Spleen (tissue), 11 donors: ENCODE data around the gene SPTBN5. TPM values are rescaled to one million over a fixed set of nuclear protein-coding genes. Genes with fewer than 3 reads are reported as not detected.

ENCODE experiments used
- DNase-seq: peaks from one replicate; pipeline ENCODE4 v3.0.0-alpha.2; 2020
- H3K27ac ChIP-seq, 8 donors: fragments of 200-600 bp; sonication (generic) in 7 of 8; 1 replicate in 4 of 8; 2 replicates in 4 of 8; pipeline versions ENCODE4 v1.5.0 to v1.8.0; 2016 to 2021; ENCODE audit warnings: inconsistent platforms in 4 of 8, mild to moderate bottlenecking in 4 of 8, moderate library complexity in 1 of 8
- H3K27me3 ChIP-seq, 7 donors: fragments of 200-600 bp; sonication (generic) in 6 of 7; replicated peaks in 1 of 7; 1 replicate in 4 of 7; 2 replicates in 3 of 7; pipeline versions ENCODE4 v1.5.0 to v1.8.0; 2016 to 2021; ENCODE audit warnings: inconsistent platforms in 3 of 7, mild to moderate bottlenecking in 1 of 7
- H3K36me3 ChIP-seq, 6 donors: fragments of 200-600 bp; sonication (generic) in 5 of 6; 1 replicate in 4 of 6; 2 replicates in 2 of 6; pipeline versions ENCODE4 v1.5.0 to v1.8.0; 2016 to 2021; ENCODE audit warnings: inconsistent platforms in 2 of 6
- H3K4me1 ChIP-seq, 6 donors: fragments of 200-600 bp; sonication (generic) in 5 of 6; 1 replicate in 3 of 6; 2 replicates in 3 of 6; pipeline versions ENCODE4 v1.5.0 to v1.8.0; 2016 to 2021; ENCODE audit warnings: inconsistent platforms in 3 of 6
- H3K4me3 ChIP-seq, 8 donors: fragments of 200-600 bp; sonication (generic) in 7 of 8; 1 replicate in 4 of 8; 2 replicates in 4 of 8; pipeline versions ENCODE4 v1.5.0 to v1.8.0; 2016 to 2021; ENCODE audit warnings: inconsistent platforms in 4 of 8, mild to moderate bottlenecking in 4 of 8, moderate library complexity in 2 of 8
- H3K9me3 ChIP-seq, 8 donors: fragments of 200-600 bp; sonication (generic) in 7 of 8; 1 replicate in 4 of 8; 2 replicates in 4 of 8; pipeline versions ENCODE4 v1.5.0 to v1.8.0; 2016 to 2021; ENCODE audit warnings: inconsistent platforms in 4 of 8
- CTCF ChIP-seq, 11 experiments: fragments of 200-600 bp in 7 of 11; fragments of 450-650 bp in 4 of 11; sonication (generic) in 4 of 11; IDR thresholded peaks in 8 of 11; conservative IDR thresholded peaks in 3 of 11; 1 replicate in 7 of 11; 2 replicates in 4 of 11; pipeline versions ENCODE4 v1.4.0 to v1.8.0; 2016 to 2021; ENCODE audit warnings: antibody characterized with exemption in 11 of 11, inconsistent platforms in 4 of 11, mild to moderate bottlenecking in 1 of 11
- POLR2A ChIP-seq, 3 donors: fragments of 450-650 bp; IDR thresholded peaks; one replicate each; pipeline ENCODE4 v1.5.1; 2017; ENCODE audit warnings: antibody characterized with exemption in 3 of 3, mild to moderate bottlenecking in 1 of 3
- POLR2AphosphoS5 ChIP-seq, 3 donors: sonication (generic); formaldehyde crosslinking; IDR thresholded peaks; one replicate each; pipeline ENCODE4 v1.5.1; 2017; ENCODE audit warnings: antibody characterized with exemption in 3 of 3
- WGBS, 5 donors: extraction: QIAGEN DNeasy Blood & Tissue Kit in 3 of 5; methylation state at CpG; one replicate each; pipeline versions ENCODE4 v1.1.5 to v1.1.7; 2013 to 2018; 5-methylcytosine and 5-hydroxymethylcytosine counted together
- intact Hi-C: fragments of 100-400 bp; cut with DNase I; formaldehyde crosslinking; loops from one replicate; pipeline ENCODE4 v1.15.0; 2023; ENCODE audit warnings: low total_unique reads
- polyA plus RNA-seq, 3 donors: library from polyadenylated mRNA; stranded (reverse); fragments of 200-250 nt; gene quantifications; one replicate each; pipeline ENCODE4 v1.2.1, GENCODE V29; 2013
- total RNA-seq, 7 donors: library from RNA; depleted of rRNA in 3 of 7; stranded (reverse); fragments of >200 nt in 3 of 7; fragmentation: NEBNext Ultra II Directional in 4 of 7; extraction: Animal tissue kit (Norgen Biotek cat#: 25700) in 4 of 7; gene quantifications; one replicate each; pipeline versions ENCODE4 v1.1.0 to v1.2.1, GENCODE V29; 2016 to 2021
- donor health status: healthy with polysubstance abuse.
- donor health status: DM: no; HTN: no; CAD: no; lungs with moderate emphysema.
- donor health status: DM: no; HTN: no; CAD: no.
- donor health status: Bipolar disorder and iron deficiency.
- donor health status: healthy.
- donor health status: DM: no; HTN: no; CAD: no.
- donor health status: DM: yes; HTN: yes; CAD: no.

The SPTBN5 gene
- total and polyA plus RNA-seq, 10 donors, result 0.19 to 2.0 (median 0.73) TPM

DNA sequence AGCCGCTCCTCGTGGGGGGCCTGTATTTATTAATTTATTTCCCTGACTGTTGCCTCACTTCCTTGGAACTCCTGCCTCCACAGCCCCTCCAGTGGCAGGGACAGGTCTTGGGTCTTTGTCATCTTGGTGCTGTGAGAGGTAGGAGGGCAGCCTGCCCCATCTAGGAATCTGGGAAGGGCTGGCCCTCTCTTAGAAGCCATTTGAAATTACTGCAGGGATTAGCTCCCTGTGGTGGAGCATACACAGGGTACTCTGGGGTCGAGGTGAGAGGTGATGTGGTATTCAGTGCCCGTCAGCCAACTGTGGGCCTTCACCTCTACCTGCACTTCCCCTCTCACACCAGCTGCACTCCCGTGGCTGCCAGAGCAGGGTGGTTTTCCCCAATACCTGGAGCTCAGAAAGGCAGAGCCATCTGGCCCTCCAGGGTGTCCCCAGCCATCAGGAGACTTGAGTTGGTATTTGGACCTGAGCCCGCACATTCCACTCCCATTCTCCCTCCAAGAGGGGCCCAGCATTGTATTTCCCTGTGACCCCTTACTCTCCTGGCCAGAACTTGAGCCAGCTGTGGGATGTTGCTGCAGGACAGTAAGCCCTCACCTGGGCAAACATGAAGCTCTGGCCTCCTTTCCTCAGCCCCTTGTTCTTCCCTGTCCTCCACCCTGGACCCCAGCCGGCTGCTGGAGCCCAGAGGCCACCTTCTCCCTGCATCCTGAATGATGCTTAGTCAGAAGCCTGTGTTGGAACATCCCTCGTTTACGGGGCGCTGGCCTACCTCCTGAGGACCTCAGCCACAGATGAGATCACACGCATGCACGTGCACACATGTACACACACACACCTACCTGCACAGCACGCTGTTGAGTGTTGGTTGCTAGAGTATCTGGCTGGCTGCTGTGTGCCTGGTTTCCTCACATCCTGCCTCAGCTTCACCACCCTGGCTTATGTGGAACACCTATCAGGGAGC lies 68.0 kb downstream of the SPTBN5 start:
- intact Hi-C loops, result no loop called here
- Histone ChIP-seq H3K36me3 (peaks cover 0 to 64% (median 29%) of the 10 kb centered on the region in 6 donors), H3K4me3 (no peak overlapping the region), H3K9me3 (no peaks in the 10 kb centered on the region), H3K4me1 (peaks cover 8 to 36% (median 25%) of the 10 kb centered on the region in 6 donors), H3K27me3 (no peaks in the 10 kb centered on the region), H3K27ac (no peak overlapping the region)
- no peak for TF ChIP-seq CTCF (IDR thresholded peaks at IDR 0.05 in 8 of 11, conservative IDR thresholded peaks at IDR 0.05 in 3 of 11)
- TF ChIP-seq POLR2AphosphoS5 (IDR thresholded peaks at IDR 0.05), result no peak
- DNase-seq, result no peak
- 73 to 90% (median 79%) methylated on average over 12 to 13 of the region's 13 CpGs for WGBS, 5 donors

DNA sequence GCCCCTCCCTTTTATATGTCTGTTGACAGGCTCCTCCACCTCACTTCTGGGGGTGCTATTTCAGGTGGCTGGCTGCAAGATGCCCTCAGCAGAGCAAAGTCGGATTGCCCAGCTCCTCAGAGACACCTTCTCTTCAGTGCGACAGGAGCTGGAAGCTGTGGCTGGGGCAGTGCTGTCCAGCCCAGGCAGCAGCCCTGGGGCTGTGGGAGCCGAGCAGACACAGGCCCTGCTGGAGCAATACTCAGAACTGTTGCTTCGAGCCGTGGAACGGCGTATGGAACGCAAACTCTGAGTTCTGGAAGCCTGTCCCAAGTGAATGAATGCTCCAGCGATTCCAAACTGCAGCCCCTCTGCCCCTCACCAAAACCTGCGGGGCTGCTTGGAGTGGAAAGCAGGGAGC lies 68.7 kb downstream of the SPTBN5 start:
- TF ChIP-seq CTCF (IDR thresholded peaks at IDR 0.05 in 8 of 11, conservative IDR thresholded peaks at IDR 0.05 in 3 of 11), result no peak
- no peak for TF ChIP-seq POLR2AphosphoS5 (IDR thresholded peaks at IDR 0.05)
- no peak for TF ChIP-seq POLR2A (IDR thresholded peaks at IDR 0.05)
- intact Hi-C loops, result no loop called here
- 90 to 97% (median 94%) methylated on average over 7 to 10 of the region's 10 CpGs for WGBS, 5 donors
- peaks cover 8 to 29% (median 23%) of the 10 kb centered on the region in 6 donors for H3K4me1 ChIP-seq
- no peak overlapping the region for H3K4me3 ChIP-seq
- H3K36me3 ChIP-seq, result peaks cover 0 to 64% (median 35%) of the 10 kb centered on the region in 6 donors
- H3K27ac ChIP-seq, result no peak overlapping the region
- no peaks in the 10 kb centered on the region for H3K9me3 ChIP-seq
- no peak for DNase-seq
- H3K27me3 ChIP-seq, result no peaks in the 10 kb centered on the region

GRCh38 chr15:41824062-41824745 lies 69.6 kb downstream of the SPTBN5 start:
- H3K36me3 ChIP-seq, result peaks cover 0 to 67% (median 43%) of the 10 kb centered on the region in 6 donors
- DNase-seq, result no peak
- TF ChIP-seq POLR2AphosphoS5 (IDR thresholded peaks at IDR 0.05), result no peak
- no peak for TF ChIP-seq POLR2A (IDR thresholded peaks at IDR 0.05)
- TF ChIP-seq CTCF (IDR thresholded peaks at IDR 0.05 in 8 of 11, conservative IDR thresholded peaks at IDR 0.05 in 3 of 11), result no peak
- no peak overlapping the region for H3K4me3 ChIP-seq
- 86 to 97% (median 93%) methylated on average over 8 to 19 of the region's 19 CpGs for whole genome bisulfite sequencing, 5 donors
- intact Hi-C loops, result no loop called here
- H3K27ac ChIP-seq, result no peak overlapping the region
- H3K27me3 ChIP-seq, result no peaks in the 10 kb centered on the region
- H3K4me1 ChIP-seq, result peaks cover 7 to 20% (median 16%) of the 10 kb centered on the region in 6 donors
- no peaks in the 10 kb centered on the region for H3K9me3 ChIP-seq

GRCh38 chr15:41823502-41823901 lies 70.4 kb downstream of the SPTBN5 start:
- 88 to 94% (median 91%) methylated on average over 6 to 11 of the region's 11 CpGs for WGBS, 5 donors
- Histone ChIP-seq H3K27ac (no peak overlapping the region), H3K36me3 (peaks cover 0 to 74% (median 49%) of the 10 kb centered on the region in 6 donors), H3K9me3 (no peaks in the 10 kb centered on the region), H3K27me3 (no peaks in the 10 kb centered on the region), H3K4me1 (peaks cover under 1 to 13% (median 9%) of the 10 kb centered on the region in 6 donors), H3K4me3 (no peak overlapping the region)
- DNase-seq, result no peak
- intact Hi-C loops, result no loop called here
- TF ChIP-seq CTCF (IDR thresholded peaks at IDR 0.05 in 8 of 11, conservative IDR thresholded peaks at IDR 0.05 in 3 of 11) (no peak), POLR2A (IDR thresholded peaks at IDR 0.05) (no peak), POLR2AphosphoS5 (IDR thresholded peaks at IDR 0.05) (no peak)
